SIG-M5 treated with dmso at 0.1 percent for 504 hours (cell line): Measurements from ENCODE around the gene PLG.
"Not testable (repeated sequence)": the region's sequence is repeated elsewhere in the genome, so short reads cannot be mapped to it uniquely, and the experiment has no call there.

Experiments
- DNase-seq: peaks from one replicate; lab custom pipeline; 2025; ENCODE audit not compliant: unreplicated experiment; lab: John Stamatoyannopoulos, UW

The PLG gene

DNA sequence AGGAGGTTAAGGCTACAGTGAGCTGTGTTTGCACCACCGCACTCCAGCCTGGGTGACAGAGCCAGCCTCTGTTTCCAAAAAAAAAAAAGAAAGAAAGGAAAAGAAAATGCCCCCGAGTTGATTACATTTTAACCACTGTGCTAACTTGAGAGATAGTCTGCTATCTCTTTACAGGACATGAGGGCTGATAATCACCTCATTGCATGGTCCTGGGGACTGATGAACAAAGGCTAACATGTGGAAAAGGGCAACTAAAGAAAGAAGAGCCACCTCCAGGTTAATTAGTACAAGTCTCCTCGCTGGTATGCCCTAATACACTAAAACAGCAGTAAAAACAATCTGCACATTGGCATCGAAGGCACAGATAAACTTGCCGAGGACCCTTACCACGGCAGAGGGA lies 4.2 kb upstream of the PLG start:
- DNase-seq, result no peak

DNA sequence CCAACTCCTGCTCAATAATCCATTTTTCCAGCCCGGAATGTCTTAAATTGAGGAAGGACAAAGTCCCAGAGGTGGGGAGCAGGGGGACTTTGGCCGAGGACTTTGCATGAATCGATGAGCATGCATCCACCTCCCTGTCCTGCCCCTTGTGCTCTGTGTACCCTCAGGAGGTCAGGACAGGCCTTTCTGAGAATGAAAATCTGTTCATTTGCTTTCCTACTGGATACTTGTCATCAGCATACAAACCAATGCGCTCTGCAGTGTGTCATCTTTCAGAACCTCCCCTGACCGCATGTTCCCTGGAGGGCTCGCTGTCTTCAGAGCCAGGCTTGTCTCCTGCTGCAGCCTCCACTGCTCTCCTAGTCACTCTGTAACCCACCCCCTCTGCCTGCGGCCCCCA lies 2.6 kb downstream of the PLG start:
- not testable (repeated sequence) for DNase-seq

DNA sequence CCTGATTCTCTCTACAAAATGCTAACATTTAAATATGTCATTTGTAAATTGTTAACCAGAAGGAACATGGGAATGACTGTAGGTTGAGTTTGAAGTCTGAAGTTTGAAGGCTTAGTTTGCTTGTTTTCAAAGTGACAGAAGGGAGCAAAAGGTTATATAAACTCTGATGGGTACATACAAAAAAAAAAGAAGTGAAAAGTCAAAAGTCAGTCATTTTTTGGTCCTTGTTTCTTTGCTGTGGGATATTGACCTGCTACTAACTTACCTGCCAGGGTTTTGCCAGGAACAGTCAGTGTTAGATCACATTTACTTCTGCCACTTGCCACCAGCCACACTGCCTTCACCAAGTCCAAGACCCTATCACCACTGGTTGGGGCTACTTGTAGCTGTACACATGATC lies 6.9 kb downstream of the PLG start:
- not testable (repeated sequence) for DNase-seq

DNA sequence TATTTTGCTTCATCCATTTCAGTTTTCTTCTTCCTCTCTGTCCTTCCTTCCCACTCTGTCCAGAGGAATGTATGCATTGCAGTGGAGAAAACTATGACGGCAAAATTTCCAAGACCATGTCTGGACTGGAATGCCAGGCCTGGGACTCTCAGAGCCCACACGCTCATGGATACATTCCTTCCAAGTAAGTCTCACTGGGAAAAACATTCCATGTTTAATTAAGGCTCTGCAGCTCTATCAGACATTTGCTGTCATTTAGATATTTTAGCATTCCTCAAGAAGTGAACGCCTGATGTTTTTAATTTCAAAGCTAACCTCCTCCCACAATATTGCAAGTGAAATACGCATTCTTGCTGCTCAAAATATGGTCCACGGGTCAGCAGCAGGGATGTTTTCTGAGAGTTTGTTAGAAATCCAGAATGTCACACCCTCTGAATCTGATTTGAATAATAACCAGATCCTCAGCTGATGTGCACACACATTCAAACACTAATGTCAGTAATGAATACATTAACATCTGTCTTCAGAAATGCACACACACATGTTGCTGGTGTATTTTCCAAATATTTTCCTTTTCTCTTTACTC lies 12.8 kb downstream of the PLG start:
- no peak for DNase-seq

DNA sequence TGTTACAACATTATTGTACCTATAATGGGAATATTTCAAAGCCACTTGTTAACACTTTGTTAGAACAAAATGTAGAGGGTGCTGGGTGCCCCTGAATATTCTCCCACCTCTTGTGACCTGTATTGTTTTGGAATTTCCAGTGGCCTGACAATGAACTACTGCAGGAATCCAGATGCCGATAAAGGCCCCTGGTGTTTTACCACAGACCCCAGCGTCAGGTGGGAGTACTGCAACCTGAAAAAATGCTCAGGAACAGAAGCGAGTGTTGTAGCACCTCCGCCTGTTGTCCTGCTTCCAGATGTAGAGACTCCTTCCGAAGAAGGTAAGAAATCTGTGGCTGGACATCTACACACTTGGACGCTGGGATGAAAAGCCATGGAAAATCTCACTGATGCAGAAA lies 28.9 kb downstream of the PLG start:
- DNase-seq, result no peak

DNA sequence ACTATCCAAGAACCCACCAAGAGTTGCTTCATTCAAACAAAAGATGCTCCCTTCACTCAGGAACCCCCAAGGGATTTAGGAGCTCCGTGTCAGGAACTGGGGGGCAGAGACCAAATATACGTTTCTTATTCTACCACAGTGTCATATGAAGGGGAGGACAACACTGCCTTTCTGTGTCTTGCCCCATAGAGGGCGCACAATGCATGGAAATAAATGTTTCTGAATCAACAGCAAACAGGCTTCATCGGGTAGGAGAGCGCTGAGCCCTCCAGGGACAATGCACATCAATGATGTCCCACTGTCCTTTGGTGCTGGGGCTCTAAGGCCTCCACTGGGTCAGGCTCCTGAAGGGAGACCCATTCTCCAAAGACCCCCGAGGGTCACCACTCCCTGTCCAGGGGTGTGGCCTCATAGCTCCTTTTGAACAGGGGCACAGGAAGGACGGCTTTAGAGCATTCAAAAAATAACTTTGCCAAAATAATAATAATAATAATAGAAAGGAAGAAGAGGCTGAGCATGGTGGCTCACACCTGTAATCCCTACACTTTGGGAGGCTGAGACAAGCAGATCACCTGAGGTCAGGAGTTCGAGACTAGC lies 31.1 kb downstream of the PLG start:
- DNase-seq, result peak; percentile 48

DNA sequence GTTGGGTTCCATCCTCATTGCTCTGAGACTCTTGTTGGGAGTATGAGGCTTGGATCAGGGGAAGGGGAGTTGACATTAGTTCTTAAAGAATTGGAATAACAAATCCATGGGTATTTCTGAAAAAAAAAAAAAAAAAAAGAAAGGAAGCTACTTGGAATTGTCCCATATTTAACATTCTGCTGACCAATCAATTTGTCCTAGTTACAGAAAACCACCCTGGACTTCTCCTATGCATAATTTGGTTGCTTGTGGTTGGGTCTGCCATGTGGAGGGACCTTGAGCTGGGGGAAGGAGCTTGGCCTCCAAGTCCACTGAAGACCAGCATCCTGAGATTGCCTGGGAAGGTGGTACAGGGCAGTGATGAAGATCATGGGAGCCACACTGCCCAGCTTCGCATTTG lies 32.6 kb downstream of the PLG start:
- DNase-seq, result no peak

DNA sequence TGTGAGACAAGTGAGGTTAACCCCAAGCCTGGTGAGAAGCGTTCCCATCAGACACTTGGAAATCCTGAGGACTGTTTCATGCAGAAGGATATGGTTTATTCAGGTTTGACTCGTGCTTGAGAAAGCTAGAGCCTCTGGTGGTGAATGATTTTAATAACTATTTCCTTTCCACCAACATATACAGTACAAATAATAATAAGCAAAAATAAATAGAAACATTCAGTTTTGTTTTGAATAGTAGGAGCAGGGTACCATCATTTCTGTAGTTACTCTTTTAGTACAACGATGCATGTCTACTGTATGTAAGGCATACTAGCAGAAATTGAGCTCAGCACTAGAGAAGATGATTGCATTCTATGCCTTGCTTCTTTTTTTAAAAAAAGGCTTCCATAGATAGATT lies 33.5 kb downstream of the PLG start:
- DNase-seq, result no peak

DNA sequence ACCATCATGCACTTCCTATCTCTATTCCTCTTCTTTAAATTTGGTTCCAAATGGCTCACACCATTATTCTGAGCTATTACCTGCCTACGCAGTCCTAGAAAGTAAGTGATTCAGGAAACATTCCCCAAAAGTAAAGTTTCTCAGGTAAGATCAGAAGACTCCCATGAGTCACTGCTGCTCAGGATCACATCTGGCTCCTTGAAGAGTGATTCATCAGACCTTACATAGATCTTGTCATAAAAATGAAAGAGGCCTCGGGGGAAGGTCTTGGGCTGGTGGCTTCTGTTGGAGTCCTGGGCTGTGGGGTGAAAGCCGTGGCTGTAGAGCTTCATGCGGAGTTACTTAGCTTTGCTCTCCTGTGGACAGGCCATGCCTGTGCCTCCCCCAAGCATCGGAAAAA lies 35.9 kb downstream of the PLG start:
- DNase-seq, result no peak

DNA sequence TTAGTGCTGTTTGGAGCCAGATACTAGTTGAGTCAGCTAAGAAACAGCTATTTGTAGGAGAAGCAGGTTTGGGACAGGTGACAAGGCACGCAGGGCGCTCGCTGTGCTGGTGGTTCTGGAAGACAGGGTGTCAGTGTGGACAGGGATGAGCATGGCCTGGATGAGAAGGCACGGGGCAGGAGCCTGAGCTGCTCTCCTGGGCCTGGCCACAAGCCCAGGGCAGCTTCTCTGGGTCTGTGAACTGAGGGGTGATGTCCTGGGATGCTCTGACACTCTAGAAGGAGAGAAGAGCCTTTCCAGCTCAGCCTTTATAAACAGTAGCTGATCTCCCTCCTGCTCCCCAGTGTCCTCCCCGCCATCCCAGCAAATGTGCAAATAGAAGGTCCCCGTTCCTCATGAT lies 37.9 kb downstream of the PLG start:
- DNase-seq, result no peak

DNA sequence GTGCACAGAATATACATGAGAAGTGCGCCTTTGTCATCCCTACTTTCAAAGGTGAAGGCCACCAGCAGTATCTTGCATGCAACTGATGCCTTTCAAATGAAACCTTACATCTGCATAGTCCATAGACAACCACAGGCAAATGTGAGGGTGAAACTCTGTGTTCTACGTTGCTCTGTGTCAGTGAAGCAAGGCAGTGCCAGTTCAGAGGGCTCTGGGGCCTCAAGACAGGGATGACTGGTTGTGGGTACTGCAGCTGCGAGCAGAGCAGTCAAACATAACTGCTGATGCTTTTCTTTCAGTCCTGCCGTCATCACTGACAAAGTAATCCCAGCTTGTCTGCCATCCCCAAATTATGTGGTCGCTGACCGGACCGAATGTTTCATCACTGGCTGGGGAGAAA lies 39.0 kb downstream of the PLG start:
- DNase-seq, result not testable (repeated sequence)

DNA sequence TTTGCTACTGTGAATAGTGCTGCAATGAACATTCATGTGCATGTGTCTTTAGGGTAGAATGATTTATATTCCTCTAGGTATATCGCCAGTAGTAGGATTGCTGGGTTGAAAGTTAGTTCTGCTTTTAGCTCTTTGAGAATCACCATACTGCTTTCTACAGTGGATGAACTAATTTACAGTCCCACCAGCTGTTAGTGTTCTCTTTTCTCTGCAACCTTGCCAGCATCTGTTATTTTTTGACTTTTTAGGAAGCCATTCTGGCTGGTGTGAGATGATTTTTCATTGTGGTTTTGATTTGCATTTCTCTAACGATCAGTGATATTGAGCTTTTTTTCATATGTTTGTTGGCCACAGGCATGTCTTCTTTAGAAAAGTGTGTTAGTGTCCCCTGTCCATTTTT lies 40.0 kb downstream of the PLG start:
- no peak for DNase-seq

DNA sequence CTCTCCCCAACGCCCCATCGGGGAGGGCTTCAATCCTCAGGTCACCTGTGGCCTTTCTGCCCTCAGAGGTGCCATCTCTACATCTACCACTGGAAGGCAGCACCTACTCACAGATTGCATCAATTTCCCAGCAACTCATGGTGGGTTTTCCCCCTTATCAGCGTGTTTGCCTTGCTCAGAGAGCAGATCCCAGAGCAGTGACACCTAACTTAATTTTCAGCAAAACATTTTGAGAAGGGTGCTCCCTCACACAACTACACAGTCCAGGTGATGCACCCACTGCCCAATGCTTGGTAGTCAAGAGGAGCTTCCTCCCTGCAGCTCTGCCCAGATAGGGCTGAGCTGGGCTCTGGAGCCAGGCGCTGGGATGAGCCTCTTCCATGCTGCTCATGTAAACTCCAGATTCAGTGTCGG lies 48.2 kb downstream of the PLG start:
- DNase-seq, result no peak

DNA sequence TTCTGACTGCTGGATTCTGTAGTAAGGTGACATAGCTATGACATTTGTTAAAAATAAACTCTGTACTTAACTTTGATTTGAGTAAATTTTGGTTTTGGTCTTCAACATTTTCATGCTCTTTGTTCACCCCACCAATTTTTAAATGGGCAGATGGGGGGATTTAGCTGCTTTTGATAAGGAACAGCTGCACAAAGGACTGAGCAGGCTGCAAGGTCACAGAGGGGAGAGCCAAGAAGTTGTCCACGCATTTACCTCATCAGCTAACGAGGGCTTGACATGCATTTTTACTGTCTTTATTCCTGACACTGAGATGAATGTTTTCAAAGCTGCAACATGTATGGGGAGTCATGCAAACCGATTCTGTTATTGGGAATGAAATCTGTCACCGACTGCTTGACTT lies 51.2 kb downstream of the PLG start:
- not testable (repeated sequence) for DNase-seq

DNA sequence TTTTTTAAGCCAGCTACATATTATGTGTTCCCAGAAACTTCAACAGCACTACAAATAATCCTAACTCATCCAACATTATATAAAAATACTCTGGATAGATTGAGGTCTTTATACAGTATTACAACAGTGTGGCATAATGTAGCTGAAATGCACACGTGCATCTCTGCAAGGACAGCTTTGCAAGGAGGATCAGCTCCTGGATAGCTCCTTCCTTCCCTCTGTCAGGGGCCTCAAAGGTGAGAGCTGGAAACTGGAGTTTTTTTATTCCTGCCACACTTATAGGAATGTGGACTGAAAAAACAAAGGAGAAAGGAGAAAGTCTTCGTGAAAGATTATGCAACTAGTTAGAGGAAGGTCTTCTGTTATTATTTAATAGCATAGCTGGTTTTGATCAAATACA lies 53.1 kb downstream of the PLG start:
- DNase-seq, result no peak

DNA sequence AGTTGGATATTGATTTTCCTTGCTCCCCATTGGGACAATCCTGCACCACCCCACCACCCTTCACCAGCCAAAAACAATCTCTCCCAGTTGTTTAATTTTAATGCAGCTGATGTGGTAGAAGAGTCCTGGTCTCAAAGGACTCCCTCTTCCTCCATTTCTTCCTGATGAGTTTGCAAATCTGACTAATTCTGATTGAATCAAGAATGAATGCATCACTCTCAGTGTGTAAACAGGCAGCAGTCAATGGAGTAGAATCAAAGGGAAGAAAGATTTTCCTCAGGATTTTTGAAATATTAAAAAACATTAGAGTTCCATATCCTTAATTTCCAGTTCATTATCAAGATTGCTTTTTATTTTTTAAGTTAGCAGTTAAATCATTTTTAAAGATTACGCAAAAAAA lies 54.0 kb downstream of the PLG start:
- no peak for DNase-seq

DNA sequence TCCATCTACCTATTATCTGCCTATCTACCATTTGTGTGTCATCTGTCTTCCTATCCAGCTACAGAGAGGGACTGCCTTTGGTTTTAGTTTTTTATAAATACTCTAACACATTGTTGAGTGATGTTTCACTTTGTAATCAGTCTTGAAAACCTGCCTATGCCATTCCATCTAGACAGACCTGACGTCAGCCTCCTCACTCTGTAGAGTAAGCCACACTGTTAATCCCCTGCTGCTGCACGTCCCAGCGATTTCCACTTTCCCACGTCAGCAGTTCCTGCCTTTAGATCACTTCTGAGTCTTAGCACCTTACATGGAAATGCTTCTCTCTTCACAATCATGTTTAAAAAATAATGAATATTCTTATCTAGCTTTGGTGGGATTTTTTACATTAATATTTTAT lies 54.8 kb downstream of the PLG start:
- DNase-seq, result no peak

DNA sequence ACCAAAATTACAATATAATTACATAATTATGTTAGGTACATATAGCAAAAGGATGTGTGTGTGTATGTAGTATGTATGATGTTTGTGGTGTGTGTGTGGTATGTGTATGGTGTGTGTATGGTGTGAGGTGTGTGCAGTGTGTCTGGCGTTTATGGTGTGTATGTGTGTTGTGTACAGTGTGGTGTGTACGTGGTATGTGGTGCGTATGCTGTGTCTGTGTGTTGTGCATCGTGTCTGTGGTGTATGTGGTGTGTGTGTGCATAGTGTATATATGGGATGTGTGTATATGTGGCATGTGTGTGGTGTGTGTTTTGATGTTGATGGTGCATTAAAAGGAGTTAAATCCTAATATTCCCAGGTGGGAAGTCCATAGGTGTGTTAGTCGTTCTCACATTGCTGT lies 62.8 kb downstream of the PLG start:
- DNase-seq, result no peak

DNA sequence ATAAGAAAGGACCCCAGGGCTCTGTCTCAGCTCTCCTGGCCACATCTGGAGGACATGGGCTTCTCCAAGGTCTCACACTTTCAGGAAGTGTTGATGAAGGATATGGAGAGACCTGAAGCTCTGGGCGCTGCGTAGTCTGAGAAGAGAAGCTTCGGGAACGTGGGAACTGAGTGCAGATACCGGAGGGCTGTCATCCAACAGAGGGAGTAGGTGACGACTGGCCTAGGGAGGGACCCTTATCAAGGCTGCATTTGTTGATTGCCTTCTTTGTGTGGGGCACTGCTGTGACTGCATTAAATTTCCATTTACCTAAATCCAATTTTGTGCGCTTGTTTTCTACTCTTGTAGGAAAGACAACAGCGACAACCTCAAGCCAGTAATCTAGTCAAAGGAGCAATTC lies 63.4 kb downstream of the PLG start:
- no peak for DNase-seq

DNA sequence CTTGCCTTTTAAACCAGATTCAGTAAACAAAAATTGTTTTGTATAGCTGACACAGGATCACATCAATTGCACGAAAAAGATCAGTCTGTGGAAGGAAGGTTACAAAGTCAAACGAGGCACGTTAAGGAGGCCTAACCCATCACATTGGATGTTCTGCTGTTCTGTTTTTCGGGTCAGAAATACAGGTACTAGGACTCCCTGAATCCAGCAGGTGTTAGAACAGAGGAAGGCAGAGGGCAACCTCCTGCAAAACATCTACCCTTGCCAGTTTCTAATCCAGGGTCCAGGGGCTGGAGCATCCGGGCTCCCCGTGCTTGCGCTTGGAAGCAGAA lies 64.6 kb downstream of the PLG start:
- DNase-seq, result no peak

DNA sequence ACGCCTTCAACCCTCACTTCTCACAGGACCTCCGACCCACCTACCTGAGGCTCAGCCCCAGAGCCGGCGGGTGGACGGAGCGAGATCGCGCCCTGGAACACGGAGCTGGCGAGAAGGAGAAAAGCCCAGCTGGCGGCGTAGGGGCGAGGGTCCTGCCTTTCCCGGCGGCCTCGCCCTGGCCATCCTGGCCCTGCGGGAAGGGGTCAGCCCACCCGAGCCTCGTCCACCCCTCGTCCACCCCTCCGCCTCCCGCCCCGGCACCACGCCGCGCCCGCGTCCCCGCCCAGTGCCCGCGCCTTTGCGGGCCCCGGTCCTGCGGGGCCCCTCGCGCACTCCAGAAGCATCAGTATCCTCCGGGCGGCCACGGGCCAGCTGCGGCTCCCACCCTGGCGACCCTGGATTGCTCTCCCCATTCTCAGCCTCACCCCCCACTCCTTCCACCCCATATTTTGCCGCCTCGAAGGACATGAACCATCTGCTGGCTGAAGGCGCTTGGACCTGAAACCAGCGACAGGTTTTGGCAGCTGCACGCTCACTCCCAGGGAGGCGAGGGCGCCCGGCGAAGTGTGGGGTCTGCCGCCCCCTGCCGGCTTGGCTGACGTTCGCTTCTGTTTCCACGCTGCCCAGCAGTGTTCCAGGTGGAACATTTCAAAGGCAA lies 65.1 kb downstream of the PLG start:
- DNase-seq, result no peak

DNA sequence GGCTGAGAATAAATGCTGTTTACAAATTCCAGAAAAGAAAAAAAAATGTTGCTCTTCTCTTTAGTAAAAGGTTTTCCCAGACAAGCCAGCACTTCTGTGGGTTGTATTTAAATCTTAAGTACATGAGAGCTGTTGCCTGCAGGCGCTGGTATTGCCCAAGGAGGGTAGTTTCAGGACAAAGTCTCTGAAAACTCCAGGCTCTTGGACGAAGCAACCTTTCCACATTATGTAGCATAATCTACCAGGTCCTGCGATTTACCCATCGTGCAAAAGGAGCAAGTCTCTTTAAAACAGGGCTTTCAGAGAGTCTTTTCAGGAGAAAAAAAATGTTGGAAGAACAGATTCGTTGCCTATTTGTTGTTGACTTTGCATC lies 65.6 kb downstream of the PLG start:
- DNase-seq, result no peak

DNA sequence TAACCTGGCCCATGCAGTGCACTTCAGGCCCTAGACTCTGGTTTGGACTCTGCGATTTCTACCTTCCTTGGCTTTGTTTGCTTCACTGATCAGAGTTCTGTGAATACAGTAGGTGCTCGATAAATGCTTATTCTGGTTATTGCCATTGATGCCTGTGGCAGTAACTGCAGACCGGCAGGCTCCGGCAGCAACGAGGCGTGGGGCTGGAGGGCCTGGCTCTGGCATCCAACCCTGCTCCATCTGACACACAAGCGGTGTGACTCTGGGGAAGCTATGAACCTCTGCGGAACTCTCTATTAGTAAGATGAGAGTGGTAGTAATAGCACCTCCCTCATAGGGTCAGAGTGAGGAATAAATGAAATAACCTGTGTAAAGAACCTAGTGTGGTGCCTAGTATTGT lies 66.1 kb downstream of the PLG start:
- DNase-seq, result no peak
